Chondrocyte (in vitro differentiated cells): ENCODE data around the gene SH2D3A. TPM values are rescaled to one million over a fixed set of nuclear protein-coding genes. Genes with fewer than 3 reads are reported as not detected.
"Not testable (repeated sequence)": the region's sequence is repeated elsewhere in the genome, so short reads cannot be mapped to it uniquely, and the experiment has no call there.

Experiments used
- DNase-seq: peaks from one replicate; pipeline ENCODE4 v3.0.0; 2021; ENCODE audit warnings: mixed read lengths, low spot score
- H3K27ac Mint-ChIP-seq: one replicate; pipeline ENCODE4 v1.8.0; 2021; ENCODE audit warnings: mild to moderate bottlenecking, moderate library complexity, mixed read lengths; ENCODE audit not compliant: unreplicated experiment
- H3K27me3 Mint-ChIP-seq: 2 replicates; pipeline ENCODE4 v1.8.0; 2021; ENCODE audit warnings: low read depth, mixed read lengths
- H3K36me3 Mint-ChIP-seq: 2 replicates; pipeline ENCODE4 v1.8.0; 2021; ENCODE audit warnings: low read depth, mixed read lengths
- H3K4me1 Mint-ChIP-seq: 2 replicates; pipeline ENCODE4 v1.8.0; 2021; ENCODE audit warnings: low read depth, mild to moderate bottlenecking, mixed read lengths
- H3K4me3 Mint-ChIP-seq: one replicate; pipeline ENCODE4 v1.8.0; 2021; ENCODE audit warnings: mild to moderate bottlenecking, moderate library complexity, mixed read lengths; ENCODE audit not compliant: unreplicated experiment
- H3K9me3 Mint-ChIP-seq: 2 replicates; pipeline ENCODE4 v1.8.0; 2021; ENCODE audit warnings: low read depth, mixed read lengths
- CTCF ChIP-seq: fragments of 200-600 bp; sonication (generic); IDR thresholded peaks from 2 replicates; pipeline ENCODE4 v1.5.0; 2021; ENCODE audit warnings: antibody characterized with exemption, mild to moderate bottlenecking, moderate library complexity
- total RNA-seq: library from RNA; stranded (reverse); gene quantifications from 3 replicates; pipeline ENCODE4 v1.2.1, GENCODE V29; 2021

SH2D3A gene
- total RNA-seq, 1 donor from 2014 or later = 0.52 TPM

GRCh38 chr19:6712231-6712630 lies 55.0 kb downstream of the SH2D3A start:
- no peak overlapping the region for H3K4me3 Mint-ChIP-seq
- TF ChIP-seq CTCF = no peak
- H3K9me3 Mint-ChIP-seq = no peaks in the 10 kb centered on the region
- no peak for DNase-seq
- H3K4me1 Mint-ChIP-seq = no peaks in the 10 kb centered on the region
- H3K27ac Mint-ChIP-seq = no peak overlapping the region
- peaks cover 41% of the 10 kb centered on the region for H3K27me3 Mint-ChIP-seq
- H3K36me3 Mint-ChIP-seq = no peaks in the 10 kb centered on the region

- H3K4me1 Mint-ChIP-seq = no peaks in the 10 kb centered on the region
- TF ChIP-seq CTCF = no peak
- H3K9me3 Mint-ChIP-seq = no peaks in the 10 kb centered on the region
- peaks cover 38% of the 10 kb centered on the region for H3K27me3 Mint-ChIP-seq
- no peaks in the 10 kb centered on the region for H3K36me3 Mint-ChIP-seq
- DNase-seq = no peak
- no peak overlapping the region for H3K27ac Mint-ChIP-seq
- H3K4me3 Mint-ChIP-seq = no peak overlapping the region
Observed at GRCh38 chr19:6711605-6712004, 55.6 kb downstream of the SH2D3A start.

GRCh38 chr19:6711078-6711361 lies 56.2 kb downstream of the SH2D3A start:
- Mint-ChIP-seq H3K4me1 (no peaks in the 10 kb centered on the region), H3K27me3 (peaks cover 35% of the 10 kb centered on the region), H3K4me3 (no peak overlapping the region)

GRCh38 chr19:6710273-6711077 lies 56.8 kb downstream of the SH2D3A start:
- no peak overlapping the region for H3K4me3 Mint-ChIP-seq
- no peak overlapping the region for H3K27ac Mint-ChIP-seq
- H3K4me1 Mint-ChIP-seq = no peaks in the 10 kb centered on the region
- no peaks in the 10 kb centered on the region for H3K9me3 Mint-ChIP-seq
- no peak for DNase-seq
- TF ChIP-seq CTCF = peak; percentile 42
- H3K27me3 Mint-ChIP-seq = peaks cover 35% of the 10 kb centered on the region
- no peaks in the 10 kb centered on the region for H3K36me3 Mint-ChIP-seq

More at GRCh38 chr19:6711078-6711361, 56.2 kb downstream of the SH2D3A start:
- Mint-ChIP-seq H3K36me3 (no peaks in the 10 kb centered on the region), H3K27ac (no peak overlapping the region), H3K9me3 (no peaks in the 10 kb centered on the region)
- no peak for DNase-seq
- TF ChIP-seq CTCF = no peak

- no peak for TF ChIP-seq CTCF
- Mint-ChIP-seq H3K27ac (no peak overlapping the region), H3K4me3 (no peak overlapping the region), H3K9me3 (no peaks in the 10 kb centered on the region), H3K4me1 (no peaks in the 10 kb centered on the region), H3K36me3 (no peaks in the 10 kb centered on the region), H3K27me3 (peaks cover 35% of the 10 kb centered on the region)
- no peak for DNase-seq
Observed at GRCh38 chr19:6709549-6709948, 57.7 kb downstream of the SH2D3A start.

GRCh38 chr19:6708913-6709312 lies 58.3 kb downstream of the SH2D3A start:
- not testable (repeated sequence) for H3K4me1 Mint-ChIP-seq, H3K27ac Mint-ChIP-seq, DNase-seq, H3K9me3 Mint-ChIP-seq, H3K36me3 Mint-ChIP-seq, H3K4me3 Mint-ChIP-seq
- peaks cover 35% of the 10 kb centered on the region for H3K27me3 Mint-ChIP-seq
